ENCODE data around the gene GALK2.

DNA sequence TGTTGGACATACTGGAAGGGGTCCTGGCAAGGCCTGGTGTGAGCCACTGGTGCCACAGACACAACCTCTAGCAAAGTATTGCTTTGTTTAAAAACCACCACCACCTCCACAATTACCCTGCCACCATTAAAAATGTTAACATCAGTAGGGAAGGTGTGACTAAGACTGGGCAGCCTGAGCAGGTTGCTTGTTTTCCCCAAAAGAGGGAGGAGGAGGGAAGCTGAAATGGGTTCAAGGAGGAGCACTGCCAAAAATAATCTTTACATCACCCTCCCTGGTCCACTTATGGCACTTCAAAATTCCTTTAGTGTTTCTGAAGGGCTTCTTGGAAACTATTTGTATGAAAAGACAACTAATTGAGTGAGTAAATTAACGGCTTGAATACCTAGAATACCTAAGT lies 153.2 kb downstream of the GALK2 start:
- TF ChIP-seq, protein P1, sequence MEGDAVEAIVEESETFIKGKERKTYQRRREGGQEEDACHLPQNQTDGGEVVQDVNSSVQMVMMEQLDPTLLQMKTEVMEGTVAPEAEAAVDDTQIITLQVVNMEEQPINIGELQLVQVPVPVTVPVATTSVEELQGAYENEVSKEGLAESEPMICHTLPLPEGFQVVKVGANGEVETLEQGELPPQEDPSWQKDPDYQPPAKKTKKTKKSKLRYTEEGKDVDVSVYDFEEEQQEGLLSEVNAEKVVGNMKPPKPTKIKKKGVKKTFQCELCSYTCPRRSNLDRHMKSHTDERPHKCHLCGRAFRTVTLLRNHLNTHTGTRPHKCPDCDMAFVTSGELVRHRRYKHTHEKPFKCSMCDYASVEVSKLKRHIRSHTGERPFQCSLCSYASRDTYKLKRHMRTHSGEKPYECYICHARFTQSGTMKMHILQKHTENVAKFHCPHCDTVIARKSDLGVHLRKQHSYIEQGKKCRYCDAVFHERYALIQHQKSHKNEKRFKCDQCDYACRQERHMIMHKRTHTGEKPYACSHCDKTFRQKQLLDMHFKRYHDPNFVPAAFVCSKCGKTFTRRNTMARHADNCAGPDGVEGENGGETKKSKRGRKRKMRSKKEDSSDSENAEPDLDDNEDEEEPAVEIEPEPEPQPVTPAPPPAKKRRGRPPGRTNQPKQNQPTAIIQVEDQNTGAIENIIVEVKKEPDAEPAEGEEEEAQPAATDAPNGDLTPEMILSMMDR (IDR thresholded peaks at IDR 0.05), result no peak
- no peak for TF ChIP-seq POLR2A (IDR thresholded peaks at IDR 0.05)
